GM18507 (cell line): ENCODE results near the gene LY6G6F.
"Not testable (repeated sequence)": the region's sequence is repeated elsewhere in the genome, so short reads cannot be mapped to it uniquely, and the experiment has no call there.

ENCODE experiments used
- DNase-seq: peaks from one replicate; pipeline ENCODE4 v3.0.0; 2011; ENCODE audit warnings: low read depth; ENCODE audit not compliant: insufficient read length; ENCODE audit errors: extremely low spot score
- FAIRE-seq: peaks from 2 replicates; lab custom pipeline; 2011; peaks lifted over from hg19 to GRCh38; lab: Jason Lieb, UNC

LY6G6F gene

DNA sequence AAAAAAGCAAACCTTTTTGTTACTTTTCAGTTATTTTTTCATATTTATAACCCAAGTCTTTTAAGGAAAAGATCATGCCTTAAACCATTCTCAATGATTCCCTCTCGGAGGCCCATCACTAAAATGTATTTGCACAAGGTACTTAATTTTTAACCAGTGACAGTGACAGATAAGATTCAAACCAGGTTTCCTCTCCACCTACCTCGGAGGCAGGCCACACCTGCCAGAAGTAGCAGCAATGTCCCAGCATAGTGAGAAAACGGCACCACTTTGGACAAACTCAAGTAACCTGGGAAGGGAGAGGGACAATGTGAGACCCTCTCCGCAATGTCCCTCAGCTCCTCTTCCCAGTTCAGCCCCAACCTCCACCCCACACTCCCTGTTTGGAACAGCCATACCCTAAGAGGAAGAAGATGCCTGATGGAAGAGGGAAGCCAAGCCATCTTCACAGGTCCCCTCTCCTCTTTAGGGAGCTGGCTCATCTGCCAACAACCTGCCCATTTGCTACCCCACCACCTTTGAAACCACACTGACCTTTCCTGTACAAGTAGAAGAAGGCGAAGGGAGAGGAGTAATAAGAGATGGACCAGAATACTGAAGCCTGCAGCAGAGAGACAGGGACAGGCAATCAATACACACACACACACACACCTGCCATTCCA is 5.8 kb upstream of the LY6G6F start:
- FAIRE-seq (no peak), DNase-seq (no peak)

DNA sequence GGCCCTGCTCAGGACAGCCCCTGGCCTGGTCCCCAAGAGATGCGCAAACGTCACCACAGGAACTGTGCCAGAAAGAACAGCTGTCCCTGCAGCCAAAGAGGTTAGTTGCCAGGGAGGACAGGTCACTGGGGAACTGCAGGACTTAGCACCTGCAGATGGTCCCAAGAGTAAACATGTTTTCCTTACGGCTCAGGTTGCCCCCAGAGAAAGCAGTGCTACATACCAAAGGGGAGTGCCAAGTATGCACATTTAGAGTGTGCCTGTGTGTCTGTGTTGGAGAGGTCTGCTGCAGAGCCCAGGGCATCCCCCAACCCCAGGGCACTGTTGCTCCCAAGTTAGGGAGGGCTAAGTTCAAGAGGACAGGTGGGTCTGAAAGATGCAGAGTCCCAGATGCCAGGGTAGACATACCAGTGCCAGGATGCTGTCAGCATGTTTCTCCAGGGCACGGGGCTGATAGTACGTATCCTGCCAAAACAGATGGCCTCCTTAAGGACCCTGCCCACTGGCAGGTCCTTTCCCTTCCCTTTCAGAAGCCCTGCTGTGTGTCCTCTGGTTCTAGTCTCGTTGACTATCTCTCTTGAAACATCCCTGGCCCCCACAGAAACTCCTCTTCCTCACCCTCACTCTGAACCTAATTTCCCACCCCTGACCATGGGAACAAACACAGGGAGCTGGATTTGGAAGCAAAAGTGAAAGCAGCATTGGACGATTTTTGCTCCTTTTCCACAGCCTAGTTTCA is 4.8 kb upstream of the LY6G6F start:
- DNase-seq (no peak), FAIRE-seq (no peak)

DNA sequence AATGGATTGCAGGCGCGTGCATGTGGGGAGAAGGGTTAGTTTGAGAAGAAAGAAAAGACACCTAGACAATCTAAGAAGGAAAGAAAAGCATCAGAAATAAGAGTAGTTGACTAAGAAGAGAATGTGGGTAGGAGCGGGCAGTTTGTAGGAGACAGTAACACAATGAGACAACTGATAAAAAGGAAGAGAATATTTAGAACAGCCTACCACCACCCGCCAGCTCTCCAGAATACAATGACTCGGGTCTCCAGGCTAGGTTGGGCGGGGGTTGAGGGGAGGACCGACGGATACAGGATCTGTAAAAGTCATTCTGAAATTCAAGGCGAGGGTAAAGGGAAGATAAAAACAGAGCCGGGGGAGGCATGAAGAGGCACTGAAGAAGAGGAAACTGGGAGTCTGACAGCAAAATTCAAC is 4.3 kb upstream of the LY6G6F start:
- DNase-seq (no peak), FAIRE-seq (no peak)

DNA sequence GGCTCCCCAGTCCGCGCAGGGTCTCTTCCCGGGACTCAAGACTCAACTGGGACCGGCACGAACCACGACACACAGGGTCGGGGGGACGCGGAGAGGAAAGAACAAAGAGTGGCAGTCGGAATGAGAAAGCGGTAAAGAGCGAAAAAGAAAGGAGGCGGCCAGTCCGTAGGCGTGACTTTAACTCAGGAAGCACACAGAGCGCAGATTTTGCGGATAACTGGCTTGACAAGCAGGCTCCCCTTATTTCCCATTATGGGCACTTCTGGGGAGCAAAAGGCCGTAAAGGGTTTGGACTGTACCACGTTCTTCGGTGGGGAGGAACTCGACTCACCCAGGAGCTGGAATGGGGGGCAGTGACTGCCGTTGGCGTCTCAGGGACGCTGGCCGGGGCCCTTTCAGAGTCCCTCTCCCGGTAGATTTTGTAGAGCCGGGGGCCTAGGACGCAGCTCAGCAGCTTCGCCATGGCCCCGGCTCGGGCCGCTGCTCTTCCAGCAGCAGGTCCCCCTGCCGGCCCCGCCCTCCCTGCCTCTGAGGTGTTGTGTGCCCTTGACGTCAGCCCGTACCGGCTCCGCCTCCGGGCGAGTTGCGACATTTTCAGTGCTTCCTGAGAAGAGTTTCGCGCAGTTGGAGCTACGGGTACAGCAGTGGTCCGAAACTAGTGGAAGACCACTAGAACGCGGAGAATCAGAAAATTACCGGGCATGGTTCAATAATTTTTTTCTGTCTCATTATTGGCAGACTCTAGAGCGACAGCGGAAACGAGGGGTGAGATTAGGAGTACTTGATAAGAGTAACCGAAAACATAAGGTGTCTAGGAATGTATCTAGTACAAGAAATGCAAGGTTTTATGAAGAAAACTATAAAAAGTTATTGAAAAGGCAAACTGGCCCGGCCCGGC is 3.6 kb upstream of the LY6G6F start, which contains the start of gene ABHD16A:
ABHD16A (minus strand) TSS at position 506 of the 898 bp plus-strand sequence; CDS start at position 463, 43 bp downstream.
- DNase-seq, result peak; percentile 99
- FAIRE-seq, result peak; percentile 99

DNA sequence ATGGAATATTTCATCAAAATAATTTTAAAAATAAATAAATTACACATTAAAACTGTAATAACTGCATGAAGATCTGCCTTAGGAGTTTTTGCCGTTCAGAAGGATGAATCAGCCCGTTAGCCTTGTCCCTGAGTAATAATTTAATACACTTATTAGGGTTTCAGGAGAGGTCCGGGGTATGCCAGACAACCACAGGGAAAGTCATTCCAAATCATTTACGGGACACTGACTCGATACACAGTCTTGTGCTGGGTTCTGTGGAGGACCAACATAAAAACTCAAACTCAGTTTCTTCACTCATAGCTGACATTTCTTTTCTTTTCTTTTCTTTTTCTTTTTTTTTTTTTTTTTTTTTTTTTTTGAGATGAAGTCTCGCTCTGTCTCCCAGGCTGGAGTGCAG is 735 bp upstream of the LY6G6F start:
- DNase-seq (no peak), FAIRE-seq (no peak)

DNA sequence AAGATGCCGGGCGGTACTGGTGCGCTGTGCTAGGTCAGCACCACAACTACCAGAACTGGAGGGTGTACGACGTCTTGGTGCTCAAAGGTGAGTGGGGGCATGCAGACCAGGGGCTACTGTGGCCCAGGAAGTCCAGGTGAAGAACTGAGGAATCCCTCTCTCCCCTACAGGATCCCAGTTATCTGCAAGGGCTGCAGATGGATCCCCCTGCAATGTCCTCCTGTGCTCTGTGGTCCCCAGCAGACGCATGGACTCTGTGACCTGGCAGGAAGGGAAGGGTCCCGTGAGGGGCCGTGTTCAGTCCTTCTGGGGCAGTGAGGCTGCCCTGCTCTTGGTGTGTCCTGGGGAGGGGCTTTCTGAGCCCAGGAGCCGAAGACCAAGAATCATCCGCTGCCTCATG is 1.0 kb downstream of the LY6G6F start:
- no peak for FAIRE-seq

DNA sequence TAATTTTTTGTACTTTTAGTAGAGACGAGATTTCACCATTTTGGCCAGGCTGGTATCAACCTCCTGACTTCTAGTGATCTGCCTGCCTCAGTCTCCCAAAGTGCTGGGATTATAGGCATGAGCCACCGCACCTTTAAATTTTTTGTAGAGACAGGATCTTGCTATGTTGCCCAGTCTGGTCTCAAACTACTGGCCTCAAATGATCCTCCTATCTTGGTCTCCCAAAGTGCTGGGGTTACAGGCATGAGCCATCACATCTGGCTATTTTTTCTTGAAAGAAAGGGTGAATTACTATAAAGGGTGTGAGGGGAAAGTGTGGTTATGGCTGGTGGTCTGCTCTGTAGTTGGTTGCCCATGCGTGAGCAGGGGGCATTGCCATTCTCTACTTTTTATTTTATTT is 1.6 kb downstream of the LY6G6F start:
- no peak for FAIRE-seq

More for the DNA sequence above, 1.0 kb downstream of the LY6G6F start:
- no peak for DNase-seq

DNA sequence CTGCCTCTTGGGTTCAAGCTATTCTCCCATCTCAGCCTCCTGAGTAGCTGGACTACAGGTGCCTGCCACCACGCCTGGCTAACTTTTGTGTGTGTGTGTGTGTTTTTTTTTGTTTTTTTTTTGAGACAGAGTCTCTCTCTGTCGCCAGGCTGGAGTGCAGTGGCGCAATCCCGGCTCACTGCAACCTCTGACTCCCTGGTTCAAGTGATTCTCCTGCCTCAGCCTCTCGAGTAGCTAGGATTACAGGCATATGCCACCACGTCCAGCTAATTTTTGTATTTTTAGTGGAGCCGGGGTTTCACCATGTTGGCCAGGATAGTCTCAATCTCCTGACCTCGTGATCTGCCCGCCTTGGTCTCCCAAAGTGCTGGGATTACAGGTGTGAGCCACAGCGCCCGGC is 2.5 kb downstream of the LY6G6F start:
- DNase-seq, FAIRE-seq: not testable (repeated sequence)

More for the DNA sequence above, 1.6 kb downstream of the LY6G6F start:
- no peak for DNase-seq

DNA sequence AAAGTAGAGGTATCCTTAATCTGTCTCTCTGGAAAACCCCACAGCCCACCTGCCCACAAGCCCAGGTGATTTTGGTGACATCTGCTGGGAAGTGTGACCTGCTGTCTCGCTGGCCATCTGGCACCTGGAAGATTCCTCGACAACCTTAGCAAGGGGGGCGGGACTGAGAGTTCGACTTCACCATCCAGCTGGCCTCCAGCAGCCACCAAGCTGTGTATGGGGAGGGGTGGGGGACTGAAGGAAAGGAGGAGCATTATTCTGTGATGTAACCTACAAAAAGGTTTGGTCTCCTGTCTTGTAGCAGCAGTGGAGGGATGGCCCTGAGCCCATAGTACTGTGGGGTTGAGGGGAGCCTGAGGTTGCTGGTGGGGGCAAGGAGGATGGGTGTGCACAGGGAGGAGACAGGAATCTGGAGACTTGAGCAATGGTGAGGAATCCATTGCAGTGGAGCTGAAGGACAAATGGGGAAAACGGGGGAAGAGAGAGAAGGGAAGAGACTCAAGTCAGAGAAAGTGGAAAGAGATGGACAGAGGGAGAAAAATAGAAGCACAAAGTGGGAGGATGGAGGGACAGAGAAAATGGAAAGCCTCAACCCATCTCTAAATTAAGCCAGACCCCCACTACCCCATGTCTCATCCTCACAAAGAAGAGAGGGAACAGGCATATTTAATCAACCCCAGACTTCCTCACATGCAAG is 4.0 kb downstream of the LY6G6F start:
- FAIRE-seq (no peak), DNase-seq (no peak)

DNA sequence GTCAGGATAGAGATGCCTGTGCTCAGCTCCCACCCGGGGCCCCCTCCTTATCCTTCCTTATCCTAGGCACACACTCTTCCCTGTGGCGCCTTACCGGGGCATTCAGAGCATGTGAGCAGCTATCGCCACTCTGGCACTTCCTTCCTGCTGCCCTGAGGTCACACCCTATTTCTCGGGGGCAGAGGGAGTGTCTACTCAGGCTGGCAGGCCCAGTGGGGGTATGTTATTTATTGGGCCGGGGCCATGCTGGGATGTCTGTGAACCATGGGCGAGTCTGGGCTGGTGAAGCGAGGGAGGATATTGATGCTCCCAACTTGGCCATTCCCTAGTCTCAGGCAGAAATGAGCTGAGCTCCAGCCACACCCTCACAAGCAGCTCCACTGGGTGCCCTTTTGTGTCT is 4.6 kb downstream of the LY6G6F start:
- DNase-seq (no peak), FAIRE-seq (no peak)

DNA sequence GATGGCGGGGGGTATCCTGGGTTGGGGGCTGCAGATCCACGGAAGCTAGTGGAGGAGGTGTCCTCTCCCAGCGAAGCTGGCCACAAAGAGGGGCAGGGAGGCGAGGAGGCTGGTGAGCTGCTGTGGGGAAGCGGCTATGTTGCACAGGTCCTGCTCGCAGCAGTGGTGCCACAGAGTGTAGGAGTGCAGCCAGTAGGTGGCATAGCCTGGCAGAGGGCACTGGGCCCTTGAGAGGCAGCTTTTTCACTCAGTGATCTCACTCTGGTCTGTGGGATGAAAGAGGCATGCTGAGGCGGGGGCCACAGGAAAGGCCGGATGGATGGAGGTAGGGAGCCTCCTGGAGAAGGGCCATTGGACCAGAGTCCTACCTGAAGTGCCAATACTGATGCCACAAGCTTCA is 5.6 kb downstream of the LY6G6F start:
- no peak for FAIRE-seq

DNA sequence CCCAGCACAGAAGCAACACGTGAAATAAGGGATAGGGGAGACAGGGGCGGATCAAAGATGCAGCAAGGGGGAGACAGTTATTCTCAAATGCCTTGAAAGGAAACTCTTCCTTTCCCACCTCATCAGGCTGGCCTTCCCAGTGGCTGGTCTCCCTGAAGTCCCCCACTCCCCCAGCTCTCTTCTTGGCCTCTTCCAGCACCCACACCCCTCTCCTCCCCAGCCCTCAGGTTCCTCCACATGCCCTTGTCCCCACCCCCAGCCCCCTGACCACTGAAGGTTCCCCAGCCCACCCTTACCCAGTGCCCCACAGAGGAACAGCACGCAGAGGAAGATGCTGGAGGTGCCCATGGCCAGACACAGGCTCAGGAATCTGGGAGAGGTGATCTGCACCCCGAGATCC is 6.8 kb downstream of the LY6G6F start:
- DNase-seq, result no peak
- no peak for FAIRE-seq

More for the DNA sequence above, 5.6 kb downstream of the LY6G6F start:
- no peak for DNase-seq

DNA sequence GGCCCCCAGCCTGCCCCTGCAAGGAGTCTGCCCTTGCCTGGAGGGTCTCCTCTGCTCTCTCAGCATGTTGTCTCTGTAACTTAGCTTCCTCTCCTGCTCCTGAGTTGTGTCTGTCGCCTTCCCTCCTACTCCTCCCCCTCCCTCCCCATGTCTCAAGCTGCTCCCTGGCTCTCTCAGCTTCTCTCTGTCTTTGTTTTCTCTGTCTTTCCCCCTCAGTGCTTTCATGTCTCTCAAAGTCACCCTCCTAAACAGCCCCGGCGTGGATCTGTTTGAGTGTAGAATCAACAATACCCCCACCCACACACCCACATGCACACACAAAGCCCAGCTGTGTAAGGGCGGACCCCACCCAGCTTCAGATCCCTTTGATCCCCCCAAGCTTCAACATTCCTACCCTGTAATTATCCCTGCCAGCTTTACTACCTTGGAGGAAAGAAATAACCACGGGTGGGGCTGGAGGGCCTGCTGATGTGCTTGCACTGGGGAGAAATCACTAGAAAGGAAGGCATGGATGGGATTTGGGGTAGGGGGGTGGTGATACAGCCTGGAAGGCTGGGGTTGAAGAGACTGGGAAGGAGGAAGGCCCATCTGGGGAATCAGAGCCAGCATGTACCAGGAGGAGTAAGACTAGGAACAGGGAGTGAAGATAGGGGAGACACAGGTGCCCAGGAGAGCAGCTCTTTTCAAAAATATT is 7.5 kb downstream of the LY6G6F start:
- no peak for FAIRE-seq
- DNase-seq, result no peak

DNA sequence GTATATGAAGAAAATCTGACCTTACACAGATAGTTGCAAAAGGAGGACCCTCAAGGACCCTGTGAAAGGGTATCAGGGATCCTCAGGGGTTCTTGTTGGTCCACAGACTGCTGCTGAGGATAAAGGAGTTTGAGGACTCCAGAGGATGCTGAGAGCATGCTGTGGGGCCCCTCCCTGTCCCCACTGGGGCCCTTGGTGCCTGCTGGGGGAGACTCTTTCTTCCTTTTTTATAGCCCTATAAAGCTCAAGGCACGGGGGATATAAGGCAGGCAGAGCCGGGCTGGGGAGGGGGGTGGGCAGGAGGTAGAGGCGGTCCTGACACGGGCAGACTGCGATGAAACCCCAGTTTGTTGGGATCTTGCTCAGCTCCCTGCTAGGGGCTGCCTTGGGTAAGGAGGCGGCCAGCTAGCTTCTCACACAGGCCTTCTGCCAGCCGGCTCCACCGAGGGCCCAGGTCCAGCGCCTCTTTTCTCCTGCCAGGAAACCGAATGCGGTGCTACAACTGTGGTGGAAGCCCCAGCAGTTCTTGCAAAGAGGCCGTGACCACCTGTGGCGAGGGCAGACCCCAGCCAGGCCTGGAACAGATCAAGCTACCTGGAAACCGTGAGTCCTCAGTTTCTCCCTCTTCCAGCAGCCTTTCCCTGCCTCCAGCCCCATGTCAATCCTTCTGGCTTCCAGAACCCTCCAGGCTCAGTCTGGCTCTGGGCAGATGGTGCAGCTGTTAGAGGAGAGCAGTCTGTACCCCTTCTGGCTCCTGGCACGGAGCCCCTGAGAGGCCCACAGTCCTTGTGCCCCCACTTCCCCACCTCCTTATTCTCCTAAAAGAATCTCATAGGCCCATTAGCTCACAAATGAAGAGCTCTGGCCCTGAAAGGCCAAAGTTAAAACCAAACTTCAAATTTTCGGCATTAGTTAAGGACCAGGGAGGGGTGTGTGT is 8.6 kb downstream of the LY6G6F start, which contains the start of gene LY6G6D:
LY6G6D (plus strand) TSS at position 327 of the 937 bp plus-strand sequence; CDS start at position 335, 8 bp downstream.
- no peak for DNase-seq
- no peak for FAIRE-seq

DNA sequence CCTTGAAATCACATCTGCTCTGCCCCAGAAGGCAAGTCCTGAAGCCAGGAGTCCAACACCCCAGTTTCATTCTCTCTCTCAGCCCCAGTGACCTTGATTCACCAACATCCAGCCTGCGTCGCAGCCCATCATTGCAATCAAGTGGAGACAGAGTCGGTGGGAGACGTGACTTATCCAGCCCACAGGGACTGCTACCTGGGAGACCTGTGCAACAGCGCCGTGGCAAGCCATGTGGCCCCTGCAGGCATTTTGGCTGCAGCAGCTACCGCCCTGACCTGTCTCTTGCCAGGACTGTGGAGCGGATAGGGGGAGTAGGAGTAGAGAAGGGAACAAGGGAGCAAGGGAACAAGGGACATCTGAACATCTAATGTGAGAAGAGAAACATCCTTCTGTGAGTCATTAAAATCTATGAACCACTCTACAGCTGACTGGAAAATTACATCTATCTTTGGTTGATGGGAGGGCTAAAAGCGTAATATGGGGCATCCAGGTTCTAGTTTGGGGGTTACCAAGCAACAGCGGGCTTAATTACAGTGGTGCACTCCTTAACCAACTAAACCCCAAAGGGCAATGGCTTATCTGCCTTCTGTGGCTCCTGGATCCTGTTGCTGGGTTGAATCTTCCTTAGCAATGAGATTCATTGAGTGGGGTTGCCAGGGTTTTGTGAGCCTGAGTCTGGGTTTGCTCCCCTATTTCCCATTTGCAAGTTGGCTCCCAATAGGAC is 11.0 kb downstream of the LY6G6F start:
- FAIRE-seq (no peak), DNase-seq (no peak)

DNA sequence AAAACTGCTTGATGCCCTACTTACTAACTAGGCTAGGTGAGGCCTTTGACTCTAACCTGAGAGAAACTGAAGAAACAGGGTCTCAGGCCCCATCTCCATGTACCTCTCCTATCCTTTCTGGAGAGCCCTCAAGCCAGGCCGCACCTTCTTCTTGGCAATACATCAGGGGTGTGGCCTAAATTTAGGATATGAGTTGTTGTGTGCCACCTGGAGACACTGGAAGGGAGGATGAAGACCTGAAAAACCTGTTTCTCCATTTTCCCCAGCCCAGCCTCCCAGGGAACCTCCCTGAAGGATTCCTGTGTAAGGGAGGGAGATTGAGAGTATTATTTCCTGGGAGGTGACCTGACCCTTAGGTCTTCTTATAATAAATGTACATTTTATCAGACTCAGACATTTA is 11.6 kb downstream of the LY6G6F start:
- DNase-seq (no peak), FAIRE-seq (no peak)

DNA sequence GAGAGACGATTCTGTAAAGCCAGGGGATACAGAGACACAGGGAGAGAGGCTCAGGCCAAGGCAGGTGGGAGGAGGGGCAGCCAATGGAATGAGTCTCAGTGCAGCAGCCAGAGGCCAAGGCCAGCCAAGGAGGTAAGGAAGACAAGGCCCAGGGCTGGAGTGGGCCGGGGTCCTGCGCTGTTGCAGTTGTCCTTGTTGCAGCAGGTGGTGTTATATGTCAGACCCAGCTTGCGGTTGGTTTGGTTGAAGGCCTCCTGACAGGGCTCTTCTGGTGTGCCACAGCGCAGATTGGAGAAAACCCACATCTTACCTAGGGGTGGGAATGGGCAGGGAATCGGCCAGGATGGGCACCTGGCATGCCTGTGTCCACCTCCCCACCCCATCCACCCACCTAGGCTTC is 12.3 kb downstream of the LY6G6F start:
- DNase-seq (no peak), FAIRE-seq (no peak)
